HG02938 (cell line): ENCODE results near the gene EEIG2.
"Not testable (repeated sequence)": the region's sequence is repeated elsewhere in the genome, so short reads cannot be mapped to it uniquely, and the experiment has no call there.

Source experiments
- ATAC-seq: cut with Tn5 transposase; IDR thresholded peaks from one replicate; pipeline ENCODE4 v1.9.1; 2021; ENCODE audit warnings: mild to moderate bottlenecking, moderate library complexity; ENCODE audit not compliant: unreplicated experiment

EEIG2 gene

GRCh38 chr1:108559215-108560186, at the start of gene EEIG2:
Gene EEIG2 (plus strand): TSS chr1:108560100. CDS start chr1:108560429, 329 bp downstream.
- ATAC-seq = peak; percentile 72

GRCh38 chr1:108511764-108512163, 48.1 kb upstream of the EEIG2 start:
- no peak for ATAC-seq

GRCh38 chr1:108512239-108513043, 47.5 kb upstream of the EEIG2 start:
- peak; percentile 68 for ATAC-seq

- no peak for ATAC-seq
These were observed 46.9 kb upstream of the EEIG2 start for GRCh38 chr1:108513044-108513415.

GRCh38 chr1:108513914-108514313, 46.0 kb upstream of the EEIG2 start:
- ATAC-seq = not testable (repeated sequence)

- ATAC-seq = not testable (repeated sequence)
These were observed 42.5 kb upstream of the EEIG2 start for GRCh38 chr1:108517301-108517897.

- no peak for ATAC-seq
These were observed 37.9 kb upstream of the EEIG2 start for GRCh38 chr1:108521990-108522393.

- ATAC-seq = no peak
These were observed 36.1 kb upstream of the EEIG2 start for GRCh38 chr1:108523829-108524228.

- ATAC-seq = no peak
These were observed 35.2 kb upstream of the EEIG2 start for GRCh38 chr1:108524676-108525075.

GRCh38 chr1:108527135-108527534, 32.8 kb upstream of the EEIG2 start:
- ATAC-seq = no peak

GRCh38 chr1:108527837-108528236, 32.1 kb upstream of the EEIG2 start:
- ATAC-seq = no peak

GRCh38 chr1:108531444-108531843, 28.5 kb upstream of the EEIG2 start:
- ATAC-seq = no peak

GRCh38 chr1:108532730-108533129, 27.2 kb upstream of the EEIG2 start:
- no peak for ATAC-seq

- peak; percentile 56 for ATAC-seq
These were observed 26.4 kb upstream of the EEIG2 start for GRCh38 chr1:108533351-108534083.

GRCh38 chr1:108534759-108535158, 25.1 kb upstream of the EEIG2 start:
- no peak for ATAC-seq

- ATAC-seq = not testable (repeated sequence)
These were observed 24.5 kb upstream of the EEIG2 start for GRCh38 chr1:108535315-108535897.

- not testable (repeated sequence) for ATAC-seq
These were observed 23.9 kb upstream of the EEIG2 start for GRCh38 chr1:108536021-108536420.

- ATAC-seq = not testable (repeated sequence)
These were observed 23.1 kb upstream of the EEIG2 start for GRCh38 chr1:108536791-108537190.

- ATAC-seq = no peak
These were observed 21.9 kb upstream of the EEIG2 start for GRCh38 chr1:108537976-108538375.

GRCh38 chr1:108540977-108541376, 18.9 kb upstream of the EEIG2 start:
- no peak for ATAC-seq
